Measurements from ENCODE around the gene DGKZ. TPM values are rescaled to one million over a fixed set of nuclear protein-coding genes. Genes with fewer than 3 reads are reported as not detected.

The DGKZ gene
- total RNA-seq, 1 experiment from 2014 or later = 68.9 TPM

GRCh38 chr11:46410021-46410420, 62.8 kb downstream of the DGKZ start:
- Mint-ChIP-seq H3K4me1 (peaks cover 5 to 13% of the 10 kb centered on the region in 2 experiments; a peak in 3 of 4 replicates), H3K36me3 (ENCODE audit: insufficient read depth in 1 of 3, low read depth in 3 of 3) (peaks cover 18 to 54% (median 26%) of the 10 kb centered on the region in 3 experiments), H3K4me3 (no peak overlapping the region), H3K27ac (peak overlapping the region; percentile 73 to 83 (median 74); a peak in 4 of 7 replicates), H3K9me3 (no peaks in the 10 kb centered on the region), H3K27me3 (ENCODE audit: low read depth) (no peaks in the 10 kb centered on the region)
- no peak overlapping the region for H3K14ac ChIP-seq (ENCODE audit: insufficient read depth, low read length)
- no peak overlapping the region for H4K8ac ChIP-seq (replicated peaks; ENCODE audit: insufficient read length, low read depth, low read length)
- H2BK120ac ChIP-seq (ENCODE audit: low read depth, low read length, poor library complexity, severe bottlenecking) = no peak overlapping the region
- H3T11ph ChIP-seq (ENCODE audit: low read length) = no peak overlapping the region
- DNase-seq = peak; percentile 78
- no peak overlapping the region for H3K56ac ChIP-seq (ENCODE audit: insufficient read length, low read depth, low read length)
- no peak overlapping the region for H3K27ac ChIP-seq (ENCODE audit: insufficient read length, low read depth, low read length)
- H3K4me2 ChIP-seq (ENCODE audit: insufficient read depth, insufficient read length, low read length) = no peak overlapping the region
- H3K4ac ChIP-seq (ENCODE audit: low read depth, low read length) = no peak overlapping the region
- no peak overlapping the region for H2BK15ac ChIP-seq (ENCODE audit: low read depth, low read length)
- H3K9ac ChIP-seq (ENCODE audit: extremely low read depth, insufficient read length, low read length) = no peak overlapping the region
- no CpG with 5 or more reads among the region's 5 CpGs for WGBS (ENCODE audit: extremely low coverage, insufficient read length, low lambda C conversion rate)
- H4K5ac ChIP-seq (ENCODE audit: insufficient read length, low read depth, low read length) = no peak overlapping the region
- no peak overlapping the region for H3K18ac ChIP-seq (ENCODE audit: insufficient read length, low read depth, low read length)
- no peak overlapping the region for H2BK20ac ChIP-seq (ENCODE audit: low read depth, low read length, poor library complexity, severe bottlenecking)
- H3K23ac ChIP-seq (ENCODE audit: insufficient read length, low read depth, low read length) = no peak overlapping the region
- H3K27me3 ChIP-seq (ENCODE audit: insufficient read depth, low read length) = no peaks in the 10 kb centered on the region
- no peaks in the 10 kb centered on the region for H3K79me2 ChIP-seq (ENCODE audit: insufficient read depth, low read length)
- H2AFZ ChIP-seq (ENCODE audit: low read length) = no peak overlapping the region
- H4K91ac ChIP-seq (ENCODE audit: insufficient read length, low read depth, low read length) = no peak overlapping the region
- no peak overlapping the region for H2AK5ac ChIP-seq (ENCODE audit: insufficient read length, low read length)
- H3K23me2 ChIP-seq (ENCODE audit: insufficient read length, low read depth, low read length, poor library complexity, severe bottlenecking) = no peaks in the 10 kb centered on the region
- H3K79me1 ChIP-seq (ENCODE audit: insufficient read depth, low read depth, low read length, poor library complexity, severe bottlenecking) = no peaks in the 10 kb centered on the region
- no peaks in the 10 kb centered on the region for H4K20me1 ChIP-seq (ENCODE audit: control insufficient read depth, insufficient read depth, insufficient read length)
- H2BK12ac ChIP-seq (ENCODE audit: insufficient read length, low read depth, low read length) = no peak overlapping the region
- H2BK5ac ChIP-seq (ENCODE audit: insufficient read length, low read length) = no peak overlapping the region
- H3K9me3 ChIP-seq (ENCODE audit: control insufficient read depth, low read depth, low read length) = no peaks in the 10 kb centered on the region
- TF ChIP-seq, protein P1, sequence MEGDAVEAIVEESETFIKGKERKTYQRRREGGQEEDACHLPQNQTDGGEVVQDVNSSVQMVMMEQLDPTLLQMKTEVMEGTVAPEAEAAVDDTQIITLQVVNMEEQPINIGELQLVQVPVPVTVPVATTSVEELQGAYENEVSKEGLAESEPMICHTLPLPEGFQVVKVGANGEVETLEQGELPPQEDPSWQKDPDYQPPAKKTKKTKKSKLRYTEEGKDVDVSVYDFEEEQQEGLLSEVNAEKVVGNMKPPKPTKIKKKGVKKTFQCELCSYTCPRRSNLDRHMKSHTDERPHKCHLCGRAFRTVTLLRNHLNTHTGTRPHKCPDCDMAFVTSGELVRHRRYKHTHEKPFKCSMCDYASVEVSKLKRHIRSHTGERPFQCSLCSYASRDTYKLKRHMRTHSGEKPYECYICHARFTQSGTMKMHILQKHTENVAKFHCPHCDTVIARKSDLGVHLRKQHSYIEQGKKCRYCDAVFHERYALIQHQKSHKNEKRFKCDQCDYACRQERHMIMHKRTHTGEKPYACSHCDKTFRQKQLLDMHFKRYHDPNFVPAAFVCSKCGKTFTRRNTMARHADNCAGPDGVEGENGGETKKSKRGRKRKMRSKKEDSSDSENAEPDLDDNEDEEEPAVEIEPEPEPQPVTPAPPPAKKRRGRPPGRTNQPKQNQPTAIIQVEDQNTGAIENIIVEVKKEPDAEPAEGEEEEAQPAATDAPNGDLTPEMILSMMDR (conservative IDR thresholded peaks at IDR 0.05) = peak; percentile 74
- H3K4me1 ChIP-seq (ENCODE audit: insufficient read depth, low read length) = no peaks in the 10 kb centered on the region
